HEK293T (cell line): ENCODE measurements around the gene TNFAIP8L2.

Source experiments
- NFRKB ChIP-seq: fragments of 450-650 bp; IDR thresholded peaks from 2 replicates; pipeline ENCODE4 v1.6.1; 2016; ENCODE audit warnings: mild to moderate bottlenecking, moderate library complexity
- PKNOX1 ChIP-seq: fragments of 450-650 bp; IDR thresholded peaks from 2 replicates; pipeline ENCODE4 v1.6.1; 2016

GRCh38 chr1:151147665-151148064, 8.8 kb upstream of the TNFAIP8L2 start:
- TF ChIP-seq PKNOX1 (no peak), NFRKB (no peak)
